Measurements from ENCODE around the gene IL34.

DNA sequence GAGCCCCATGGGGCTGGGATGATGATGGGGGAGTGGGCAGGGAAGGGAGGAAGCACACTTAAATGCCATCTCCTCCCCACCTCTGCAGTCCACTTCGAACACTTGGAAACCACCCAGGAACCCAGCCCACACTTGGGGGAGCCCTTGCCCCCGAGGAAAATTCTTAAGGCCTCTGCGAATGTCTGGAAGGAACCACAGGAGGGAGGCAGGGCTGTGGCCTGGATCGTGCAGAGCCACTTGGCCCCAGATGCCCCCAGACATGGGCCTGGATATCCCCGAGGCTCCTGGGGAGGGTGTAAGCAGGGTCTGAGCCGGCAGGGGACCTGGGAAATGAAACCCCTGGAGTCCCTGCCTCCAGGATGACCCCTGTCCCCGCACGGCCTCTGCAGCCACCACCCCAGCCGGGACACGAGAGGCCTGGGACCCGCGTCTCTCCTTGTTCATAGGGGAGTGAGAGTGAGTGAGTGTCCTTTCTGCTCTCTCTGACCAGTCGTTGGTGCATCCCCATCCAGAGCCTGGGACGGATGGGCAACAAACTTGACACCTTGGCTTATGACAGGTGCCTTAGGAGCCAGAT is 51.3 kb downstream of the IL34 start:
- TF ChIP-seq POLR2AphosphoS5 (IDR thresholded peaks at IDR 0.05; ENCODE audit: low read depth, low read length) = no peak
- TF ChIP-seq POLR2A (IDR thresholded peaks at IDR 0.05; ENCODE audit: low read depth, low read length) = no peak
- TF ChIP-seq TAF1 (IDR thresholded peaks at IDR 0.05; ENCODE audit: low read depth, low read length) = no peak

Measured in GM12891 (cell line).